Measurements from ENCODE around the gene SLC8A3. TPM values are rescaled to one million over a fixed set of nuclear protein-coding genes. Genes with fewer than 3 reads are reported as not detected.

Gene SLC8A3
- total RNA-seq, 6 experiments from 2014 or later, result not detected

DNA sequence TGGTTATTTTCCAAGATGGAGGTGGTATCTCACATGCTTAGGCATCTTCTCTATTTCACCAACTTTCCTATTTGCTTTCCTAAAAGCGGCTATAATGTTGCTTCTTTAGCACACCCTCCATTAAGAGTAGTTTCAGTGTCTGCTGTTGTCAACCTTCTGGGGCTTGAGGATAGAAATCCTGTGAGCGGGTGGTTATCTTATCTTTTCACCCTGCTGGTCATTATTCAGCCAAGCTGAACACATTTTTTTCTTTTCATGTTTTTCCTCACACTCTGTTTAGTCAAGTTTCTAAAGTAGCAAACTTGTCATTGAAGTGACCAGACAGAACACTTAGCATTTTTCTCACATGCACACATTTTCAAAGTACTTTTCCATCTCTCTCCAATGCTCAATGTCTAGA, 104.5 kb downstream of the SLC8A3 start:
- Mint-ChIP-seq H3K4me1 (ENCODE audit: low read depth) (no peaks in the 10 kb centered on the region), H3K4me3 (no peak overlapping the region), H3K27me3 (ENCODE audit: insufficient read depth) (no peaks in the 10 kb centered on the region; the same call in 1 of the 2 replicates), H3K9me3 (no peaks in the 10 kb centered on the region; the same call in 1 of the 2 replicates), H3K27ac (no peak overlapping the region), H3K36me3 (ENCODE audit: low read depth) (no peaks in the 10 kb centered on the region)
- TF ChIP-seq, protein P1, sequence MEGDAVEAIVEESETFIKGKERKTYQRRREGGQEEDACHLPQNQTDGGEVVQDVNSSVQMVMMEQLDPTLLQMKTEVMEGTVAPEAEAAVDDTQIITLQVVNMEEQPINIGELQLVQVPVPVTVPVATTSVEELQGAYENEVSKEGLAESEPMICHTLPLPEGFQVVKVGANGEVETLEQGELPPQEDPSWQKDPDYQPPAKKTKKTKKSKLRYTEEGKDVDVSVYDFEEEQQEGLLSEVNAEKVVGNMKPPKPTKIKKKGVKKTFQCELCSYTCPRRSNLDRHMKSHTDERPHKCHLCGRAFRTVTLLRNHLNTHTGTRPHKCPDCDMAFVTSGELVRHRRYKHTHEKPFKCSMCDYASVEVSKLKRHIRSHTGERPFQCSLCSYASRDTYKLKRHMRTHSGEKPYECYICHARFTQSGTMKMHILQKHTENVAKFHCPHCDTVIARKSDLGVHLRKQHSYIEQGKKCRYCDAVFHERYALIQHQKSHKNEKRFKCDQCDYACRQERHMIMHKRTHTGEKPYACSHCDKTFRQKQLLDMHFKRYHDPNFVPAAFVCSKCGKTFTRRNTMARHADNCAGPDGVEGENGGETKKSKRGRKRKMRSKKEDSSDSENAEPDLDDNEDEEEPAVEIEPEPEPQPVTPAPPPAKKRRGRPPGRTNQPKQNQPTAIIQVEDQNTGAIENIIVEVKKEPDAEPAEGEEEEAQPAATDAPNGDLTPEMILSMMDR (IDR thresholded peaks at IDR 0.05), result no peak
- DNase-seq, result no peak

DNA sequence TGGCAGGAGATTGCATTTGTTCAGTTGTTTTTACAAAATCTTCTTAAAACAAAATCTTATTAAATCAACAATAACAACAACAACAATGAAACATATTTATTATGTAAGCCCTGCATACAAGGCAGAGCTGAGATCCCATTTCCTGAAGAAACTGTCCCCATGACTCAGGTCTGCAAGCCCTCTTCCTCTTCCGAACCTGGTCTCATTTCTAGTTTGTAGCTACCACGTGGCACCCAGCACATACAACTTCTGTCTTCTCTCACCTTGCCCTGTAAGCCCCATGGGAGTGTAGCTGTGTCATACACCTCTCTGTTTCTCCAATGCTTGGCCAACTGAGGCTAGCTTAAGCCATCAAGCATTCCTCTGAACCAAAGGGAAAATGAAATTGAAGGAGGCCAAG, 106.4 kb downstream of the SLC8A3 start:
- no peaks in the 10 kb centered on the region; the same call in 1 of the 2 replicates for H3K9me3 Mint-ChIP-seq
- no peaks in the 10 kb centered on the region for H3K4me1 Mint-ChIP-seq (ENCODE audit: low read depth)
- no peaks in the 10 kb centered on the region for H3K36me3 Mint-ChIP-seq (ENCODE audit: low read depth)
- H3K27me3 Mint-ChIP-seq (ENCODE audit: insufficient read depth), result peaks cover 3% of the 10 kb centered on the region
- no peak overlapping the region for H3K4me3 Mint-ChIP-seq
- TF ChIP-seq, protein P1 (IDR thresholded peaks at IDR 0.05), result no peak
- no peak overlapping the region for H3K27ac Mint-ChIP-seq
- DNase-seq, result no peak

DNA sequence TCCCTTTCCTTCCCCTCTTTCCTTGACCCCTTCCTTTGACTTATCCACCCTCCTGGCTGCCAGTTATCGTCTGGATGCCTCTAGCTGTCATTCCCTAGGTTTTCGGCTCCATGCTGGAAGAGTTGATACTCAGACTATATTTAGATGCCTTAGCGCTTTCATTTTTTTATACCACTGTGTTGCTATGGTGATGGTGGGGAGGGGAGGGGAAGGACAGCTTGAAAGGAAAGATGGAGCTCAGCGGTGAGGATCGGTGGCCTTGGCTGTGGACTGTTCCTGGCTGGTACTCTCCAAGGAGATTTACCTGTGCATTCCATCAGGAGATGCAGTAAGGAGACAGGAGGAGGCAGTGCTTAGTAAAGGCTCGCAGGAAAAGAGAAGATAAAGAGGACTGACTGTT, 108.7 kb downstream of the SLC8A3 start:
- Mint-ChIP-seq H3K4me1 (ENCODE audit: low read depth) (no peaks in the 10 kb centered on the region), H3K27ac (no peak overlapping the region), H3K27me3 (ENCODE audit: insufficient read depth) (peaks cover 5% of the 10 kb centered on the region), H3K9me3 (no peaks in the 10 kb centered on the region; the same call in none of the 2 replicates), H3K4me3 (no peak overlapping the region), H3K36me3 (ENCODE audit: low read depth) (no peaks in the 10 kb centered on the region)
- TF ChIP-seq, protein P1 (IDR thresholded peaks at IDR 0.05), result no peak
- no peak for DNase-seq

- no peak for DNase-seq
- no peaks in the 10 kb centered on the region for H3K4me1 Mint-ChIP-seq (ENCODE audit: low read depth)
- no peaks in the 10 kb centered on the region; the same call in none of the 2 replicates for H3K9me3 Mint-ChIP-seq
- no peak overlapping the region for H3K27ac Mint-ChIP-seq
- TF ChIP-seq, protein P1 (IDR thresholded peaks at IDR 0.05), result no peak
- H3K4me3 Mint-ChIP-seq, result no peak overlapping the region
- peaks cover 5% of the 10 kb centered on the region for H3K27me3 Mint-ChIP-seq (ENCODE audit: insufficient read depth)
- no peaks in the 10 kb centered on the region for H3K36me3 Mint-ChIP-seq (ENCODE audit: low read depth)
Observed at GRCh38 chr14:70078329-70078728, 110.4 kb downstream of the SLC8A3 start.

DNA sequence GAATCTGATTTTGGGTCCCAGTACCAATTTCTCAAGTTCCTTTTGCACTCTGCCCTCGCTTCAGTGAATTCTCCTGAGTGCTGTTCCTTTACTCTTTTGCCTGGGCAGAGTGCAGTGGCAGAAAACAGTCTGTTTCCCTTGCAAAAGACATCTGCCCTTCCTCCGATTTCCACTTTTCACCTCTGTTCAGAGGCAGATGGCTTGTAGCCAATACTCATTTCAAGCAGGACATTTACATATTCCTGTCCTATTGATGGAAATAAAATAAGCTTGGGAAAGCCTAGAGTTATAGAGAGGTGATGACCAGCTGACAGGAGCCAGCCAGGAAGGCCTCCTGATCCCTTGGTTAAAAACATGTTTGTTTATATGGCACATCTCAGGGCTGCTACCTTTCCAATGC, 111.0 kb downstream of the SLC8A3 start:
- Mint-ChIP-seq H3K27ac (no peak overlapping the region), H3K27me3 (ENCODE audit: insufficient read depth) (peaks cover 5% of the 10 kb centered on the region), H3K9me3 (no peaks in the 10 kb centered on the region; the same call in none of the 2 replicates), H3K4me3 (no peak overlapping the region), H3K4me1 (ENCODE audit: low read depth) (no peaks in the 10 kb centered on the region), H3K36me3 (ENCODE audit: low read depth) (no peaks in the 10 kb centered on the region)
- DNase-seq, result no peak
- TF ChIP-seq, protein P1 (IDR thresholded peaks at IDR 0.05), result no peak

GRCh38 chr14:70077005-70077404, 111.7 kb downstream of the SLC8A3 start:
- TF ChIP-seq, protein P1 (IDR thresholded peaks at IDR 0.05), result no peak
- Mint-ChIP-seq H3K36me3 (ENCODE audit: low read depth) (no peaks in the 10 kb centered on the region), H3K9me3 (no peaks in the 10 kb centered on the region; the same call in none of the 2 replicates), H3K27me3 (ENCODE audit: insufficient read depth) (peaks cover 6% of the 10 kb centered on the region), H3K27ac (no peak overlapping the region), H3K4me3 (no peak overlapping the region), H3K4me1 (ENCODE audit: low read depth) (no peaks in the 10 kb centered on the region)
- no peak for DNase-seq
